HS-27A (cell line): Measurements from ENCODE around the gene SFTPD.
"Not testable (repeated sequence)": the region's sequence is repeated elsewhere in the genome, so short reads cannot be mapped to it uniquely, and the experiment has no call there.

Source experiments
- DNase-seq: peaks from one replicate; pipeline ENCODE4 v3.0.0-alpha.2; 2012; ENCODE audit warnings: low read depth, missing footprints

The SFTPD gene

DNA sequence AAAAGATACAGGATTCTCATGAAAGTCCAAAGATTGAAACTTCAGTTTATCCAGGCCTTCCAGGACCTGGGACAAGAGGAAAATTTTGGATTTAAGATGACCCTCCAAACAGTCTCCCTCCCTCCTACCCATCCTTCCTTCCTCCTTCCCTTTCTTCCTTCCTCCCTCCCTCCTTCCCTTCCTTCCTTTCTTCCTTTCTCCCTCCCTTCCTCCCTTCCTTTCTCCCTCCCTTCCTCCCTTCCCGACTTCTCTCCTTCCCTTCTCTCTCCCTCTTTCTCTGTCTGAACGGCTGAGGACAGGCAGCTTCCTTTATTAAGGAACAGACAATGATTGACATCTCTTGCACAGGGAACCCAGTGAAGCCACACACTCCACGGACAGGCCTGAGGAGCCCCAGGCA, 23.3 kb downstream of the SFTPD start:
- no peak for DNase-seq

DNA sequence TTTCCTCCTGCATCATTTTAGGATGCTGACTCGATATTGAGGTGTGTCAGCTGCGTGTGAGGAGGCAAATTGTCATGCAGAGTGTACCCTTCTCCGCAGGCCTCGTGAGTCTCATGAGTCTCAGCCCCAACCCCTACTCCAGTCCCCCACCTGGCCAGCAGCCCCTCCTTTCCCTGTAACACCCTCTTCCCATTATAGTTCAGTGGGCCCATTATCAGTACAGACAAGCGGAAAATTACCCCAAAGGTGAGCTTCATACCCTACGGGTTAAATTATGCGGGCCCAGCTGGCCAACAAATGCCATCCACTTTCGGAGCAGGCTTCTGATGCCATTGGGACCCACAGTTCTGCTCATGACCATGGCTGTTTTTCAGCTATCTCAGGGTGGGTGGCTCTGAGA, 25.2 kb downstream of the SFTPD start:
- no peak for DNase-seq

- DNase-seq: no peak
Observed at GRCh38 chr10:79923145-79923544, 25.8 kb downstream of the SFTPD start.

- DNase-seq: not testable (repeated sequence)
Observed at GRCh38 chr10:79922011-79922412, 26.9 kb downstream of the SFTPD start.

GRCh38 chr10:79915838-79916237, 33.1 kb downstream of the SFTPD start:
- DNase-seq: not testable (repeated sequence)

DNA sequence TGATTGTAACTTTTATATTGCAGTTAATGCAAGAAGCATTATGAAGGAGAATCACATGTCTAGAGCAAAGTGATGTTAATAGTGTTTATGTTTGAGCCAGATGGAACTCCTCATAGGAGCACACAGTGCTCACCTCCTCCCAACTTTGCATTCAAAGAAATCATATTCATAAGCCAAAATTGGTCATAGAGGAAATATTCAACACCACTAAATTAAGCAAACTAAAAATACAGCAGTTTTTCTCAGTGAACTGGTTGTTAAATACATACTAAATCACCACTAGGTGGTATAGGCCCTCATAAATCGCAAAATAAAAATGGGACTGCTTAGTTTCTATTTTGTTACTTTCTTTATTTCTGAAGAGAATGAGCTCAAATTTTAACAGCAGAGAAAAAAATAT, 34.4 kb downstream of the SFTPD start:
- not testable (repeated sequence) for DNase-seq

DNA sequence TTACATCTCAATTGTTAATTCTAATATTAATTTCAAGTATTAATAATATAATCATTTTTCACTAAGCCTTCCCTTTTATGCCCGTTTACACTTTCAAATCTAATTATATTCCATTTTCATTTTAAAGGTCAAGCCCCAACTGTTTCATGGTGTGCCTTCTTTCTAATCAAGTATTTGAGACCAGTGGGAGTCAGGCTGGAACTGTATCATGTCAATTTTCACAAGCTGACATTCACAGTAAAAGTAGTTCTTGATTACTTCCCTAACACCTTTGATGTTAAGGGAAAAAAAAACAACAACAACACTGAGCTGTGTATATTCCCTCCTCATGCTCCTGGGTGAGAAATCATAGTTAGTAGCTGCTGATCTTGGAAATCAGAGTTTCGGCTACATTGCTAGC, 38.1 kb downstream of the SFTPD start:
- DNase-seq: no peak

DNA sequence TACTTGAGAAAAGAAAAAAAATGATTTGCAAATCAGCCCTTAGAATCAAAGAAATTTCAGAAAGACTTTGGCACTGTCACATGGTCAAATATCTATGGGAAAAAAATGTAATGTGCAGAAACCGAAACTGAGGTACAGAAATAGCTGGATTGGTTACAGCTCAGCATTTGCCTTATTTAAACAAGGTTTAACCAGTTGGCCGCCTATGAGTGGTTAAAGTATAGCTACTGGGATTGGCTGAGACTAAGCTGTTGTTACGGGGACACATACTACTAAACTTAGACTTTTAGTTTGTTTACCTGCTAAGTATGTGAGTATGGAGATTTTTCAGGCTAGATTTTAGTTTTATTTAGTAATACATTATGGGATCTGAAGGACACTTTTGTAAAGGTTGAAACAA, 38.6 kb downstream of the SFTPD start:
- DNase-seq: no peak

- no peak for DNase-seq
Observed at GRCh38 chr10:79905322-79906314, 43.3 kb downstream of the SFTPD start.

GRCh38 chr10:79904671-79905321, 44.1 kb downstream of the SFTPD start:
- DNase-seq: peak; percentile 8

DNA sequence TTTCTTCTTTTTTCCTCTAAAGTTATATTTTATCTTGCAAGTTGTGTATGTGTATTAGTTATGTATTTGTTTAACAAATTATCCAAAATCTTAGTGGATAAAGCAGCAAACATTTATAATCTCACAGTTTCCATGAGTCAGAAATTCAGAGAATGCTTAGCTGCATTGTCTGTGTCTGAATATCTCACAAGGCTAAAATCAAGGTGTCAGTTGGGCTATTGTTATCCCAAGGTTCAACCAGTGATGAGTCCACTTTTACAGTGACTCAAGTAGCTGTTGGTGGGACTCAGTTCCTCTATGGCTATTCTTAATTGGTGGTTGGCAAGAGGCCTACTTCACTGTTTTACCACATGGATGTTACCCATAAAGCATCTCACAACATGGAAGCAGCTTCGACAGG, 47.3 kb downstream of the SFTPD start:
- not testable (repeated sequence) for DNase-seq

DNA sequence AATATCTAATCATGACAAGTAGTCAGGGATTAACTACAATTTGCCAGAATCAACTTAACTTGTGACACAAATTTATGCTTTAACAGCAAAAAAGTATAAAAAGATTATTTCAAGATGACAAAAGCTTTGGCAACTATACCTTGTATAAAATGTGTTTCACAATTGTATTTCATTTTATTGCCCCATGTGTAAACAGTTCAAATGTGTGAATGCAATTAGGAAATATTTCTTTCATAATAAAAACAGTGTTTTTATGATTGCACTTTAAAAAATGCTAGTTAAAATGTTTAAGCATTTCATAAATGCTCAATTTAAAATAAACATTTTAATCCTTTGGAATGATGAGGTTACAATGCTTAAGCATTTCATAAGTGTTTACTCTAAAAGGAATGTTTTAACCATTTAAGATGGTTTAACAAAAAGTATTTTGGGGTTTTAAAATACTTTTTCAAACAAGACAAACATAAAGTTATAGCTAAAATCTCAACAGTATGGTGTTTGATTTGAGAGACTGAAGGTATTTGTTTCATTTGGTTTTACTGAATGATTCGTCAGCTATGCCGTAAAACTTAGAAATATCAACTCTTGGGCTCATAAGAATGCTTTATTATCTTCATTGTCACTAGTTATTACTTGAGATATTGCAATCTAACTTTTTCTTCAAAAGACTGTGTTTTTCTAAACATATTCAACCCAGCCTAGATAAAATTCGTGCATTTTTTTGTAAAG, 50.1 kb downstream of the SFTPD start:
- no peak for DNase-seq

DNA sequence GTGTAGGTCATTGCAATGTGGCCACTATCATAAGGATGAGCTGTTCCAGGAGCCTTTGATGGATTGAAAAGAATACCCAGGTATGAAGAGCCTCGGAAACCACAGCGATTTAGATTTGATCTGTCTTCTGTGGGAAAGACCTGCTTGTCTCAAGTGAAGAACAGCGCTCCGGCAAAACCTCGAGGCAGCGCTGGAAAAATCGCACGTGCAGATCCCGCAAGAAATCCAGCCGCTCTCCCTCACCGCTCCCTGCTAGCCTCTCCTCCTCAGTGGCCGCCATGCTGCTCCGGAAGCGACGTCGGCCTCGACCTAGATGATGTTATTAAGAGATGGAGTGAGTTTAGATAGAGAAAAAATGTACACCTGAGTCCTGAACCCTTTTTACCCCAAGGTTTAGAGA, 56.0 kb downstream of the SFTPD start:
- not testable (repeated sequence) for DNase-seq

- DNase-seq: no peak
Observed at GRCh38 chr10:79890469-79890868, 58.4 kb downstream of the SFTPD start.

DNA sequence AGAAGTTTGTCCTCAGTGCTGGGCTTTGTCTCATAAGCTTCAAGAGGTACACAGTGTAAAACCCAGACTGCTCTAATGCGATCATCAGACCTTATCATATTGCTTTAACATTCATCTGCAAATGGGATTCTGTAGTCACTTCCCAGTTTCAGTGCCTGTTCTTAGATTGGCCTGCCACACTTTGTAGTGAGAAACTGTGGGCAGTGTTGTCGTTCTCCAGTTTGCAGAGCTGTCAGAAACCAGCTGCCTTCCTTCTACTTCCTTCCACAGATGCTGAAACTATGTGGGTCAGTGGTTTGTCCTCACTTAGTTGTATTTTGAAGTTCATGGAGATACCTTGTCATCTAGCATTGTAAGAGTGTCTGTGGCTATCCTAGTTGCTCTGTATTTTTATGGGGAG, 59.9 kb downstream of the SFTPD start:
- not testable (repeated sequence) for DNase-seq
